ENCODE results near the gene RPL23. TPM values are rescaled to one million over a fixed set of nuclear protein-coding genes. Genes with fewer than 3 reads are reported as not detected.
A peak's percentile ranks its signal among the peaks of the same experiment; 100 is the strongest.

Gene RPL23
- total and polyA plus RNA-seq, 9 of the 15 experiments (the other 6 are each of a cell fraction or from before 2014, with no cell fraction given): 1,745 to 3,667 (median 3,096) TPM

DNA sequence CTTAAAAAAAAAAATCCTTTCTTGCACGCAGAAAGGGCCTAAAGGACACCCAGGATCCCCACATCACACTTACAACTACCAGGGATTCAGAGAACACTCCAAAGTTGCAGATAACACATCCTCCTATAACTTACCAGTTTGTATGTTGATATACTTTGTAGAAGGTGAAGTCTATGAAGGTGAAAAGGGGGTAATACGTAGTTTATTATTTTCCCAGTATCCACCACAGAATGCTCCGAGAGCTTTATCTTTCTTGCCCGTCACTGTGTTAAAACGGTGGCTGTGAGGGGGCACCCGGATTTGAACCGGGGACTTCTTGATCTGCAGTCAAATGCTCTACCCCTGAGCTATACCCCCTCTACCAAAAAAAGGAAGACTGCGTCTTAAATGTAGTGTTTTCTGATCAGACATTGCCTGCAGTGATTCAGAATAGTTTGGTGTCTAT, 7.9 kb upstream of the RPL23 start (continued):
- TF ChIP-seq NFE2 (IDR thresholded peaks at IDR 0.05; ENCODE audit: low read depth) (no peak), BCOR (IDR thresholded peaks at IDR 0.05) (no peak), NFATC3 (IDR thresholded peaks at IDR 0.05) (no peak), MCM3 (IDR thresholded peaks at IDR 0.05) (no peak), IRF2 (CRISPR knock-in tag; IDR thresholded peaks at IDR 0.05) (no peak), ZNF354B (CRISPR knock-in tag; IDR thresholded peaks at IDR 0.05) (no peak), BRD4 (IDR thresholded peaks at IDR 0.05) (no peak), MTA1 (IDR thresholded peaks at IDR 0.05; ENCODE audit: borderline replicate concordance) (peak; percentile 72; the same call in 1 of the 2 replicates), ZNF121 (CRISPR knock-in tag; conservative IDR thresholded peaks at IDR 0.05) (no peak)
- TF ChIP-seq, protein P1, sequence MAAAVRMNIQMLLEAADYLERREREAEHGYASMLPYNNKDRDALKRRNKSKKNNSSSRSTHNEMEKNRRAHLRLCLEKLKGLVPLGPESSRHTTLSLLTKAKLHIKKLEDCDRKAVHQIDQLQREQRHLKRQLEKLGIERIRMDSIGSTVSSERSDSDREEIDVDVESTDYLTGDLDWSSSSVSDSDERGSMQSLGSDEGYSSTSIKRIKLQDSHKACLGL (CRISPR knock-in tag; IDR thresholded peaks at IDR 0.05; ENCODE audit: borderline replicate concordance, poor library complexity, severe bottlenecking): no peak
- TF ChIP-seq, protein P2, sequence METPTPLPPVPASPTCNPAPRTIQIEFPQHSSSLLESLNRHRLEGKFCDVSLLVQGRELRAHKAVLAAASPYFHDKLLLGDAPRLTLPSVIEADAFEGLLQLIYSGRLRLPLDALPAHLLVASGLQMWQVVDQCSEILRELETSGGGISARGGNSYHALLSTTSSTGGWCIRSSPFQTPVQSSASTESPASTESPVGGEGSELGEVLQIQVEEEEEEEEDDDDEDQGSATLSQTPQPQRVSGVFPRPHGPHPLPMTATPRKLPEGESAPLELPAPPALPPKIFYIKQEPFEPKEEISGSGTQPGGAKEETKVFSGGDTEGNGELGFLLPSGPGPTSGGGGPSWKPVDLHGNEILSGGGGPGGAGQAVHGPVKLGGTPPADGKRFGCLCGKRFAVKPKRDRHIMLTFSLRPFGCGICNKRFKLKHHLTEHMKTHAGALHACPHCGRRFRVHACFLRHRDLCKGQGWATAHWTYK (CRISPR knock-in tag; IDR thresholded peaks at IDR 0.05): no peak
- TF ChIP-seq, protein P3, sequence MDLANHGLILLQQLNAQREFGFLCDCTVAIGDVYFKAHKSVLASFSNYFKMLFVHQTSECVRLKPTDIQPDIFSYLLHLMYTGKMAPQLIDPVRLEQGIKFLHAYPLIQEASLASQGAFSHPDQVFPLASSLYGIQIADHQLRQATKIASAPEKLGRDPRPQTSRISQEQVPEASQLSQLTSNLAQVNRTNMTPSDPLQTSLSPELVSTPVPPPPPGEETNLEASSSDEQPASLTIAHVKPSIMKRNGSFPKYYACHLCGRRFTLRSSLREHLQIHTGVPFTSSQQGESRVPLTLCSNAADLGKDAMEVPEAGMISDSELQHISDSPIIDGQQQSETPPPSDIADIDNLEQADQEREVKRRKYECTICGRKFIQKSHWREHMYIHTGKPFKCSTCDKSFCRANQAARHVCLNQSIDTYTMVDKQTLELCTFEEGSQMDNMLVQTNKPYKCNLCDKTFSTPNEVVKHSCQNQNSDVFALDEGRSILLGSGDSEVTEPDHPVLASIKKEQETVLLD (IDR thresholded peaks at IDR 0.05): 0 out of 2 replicates have a peak, but pooled peaks have one; percentile 41
- TF ChIP-seq, protein P4, sequence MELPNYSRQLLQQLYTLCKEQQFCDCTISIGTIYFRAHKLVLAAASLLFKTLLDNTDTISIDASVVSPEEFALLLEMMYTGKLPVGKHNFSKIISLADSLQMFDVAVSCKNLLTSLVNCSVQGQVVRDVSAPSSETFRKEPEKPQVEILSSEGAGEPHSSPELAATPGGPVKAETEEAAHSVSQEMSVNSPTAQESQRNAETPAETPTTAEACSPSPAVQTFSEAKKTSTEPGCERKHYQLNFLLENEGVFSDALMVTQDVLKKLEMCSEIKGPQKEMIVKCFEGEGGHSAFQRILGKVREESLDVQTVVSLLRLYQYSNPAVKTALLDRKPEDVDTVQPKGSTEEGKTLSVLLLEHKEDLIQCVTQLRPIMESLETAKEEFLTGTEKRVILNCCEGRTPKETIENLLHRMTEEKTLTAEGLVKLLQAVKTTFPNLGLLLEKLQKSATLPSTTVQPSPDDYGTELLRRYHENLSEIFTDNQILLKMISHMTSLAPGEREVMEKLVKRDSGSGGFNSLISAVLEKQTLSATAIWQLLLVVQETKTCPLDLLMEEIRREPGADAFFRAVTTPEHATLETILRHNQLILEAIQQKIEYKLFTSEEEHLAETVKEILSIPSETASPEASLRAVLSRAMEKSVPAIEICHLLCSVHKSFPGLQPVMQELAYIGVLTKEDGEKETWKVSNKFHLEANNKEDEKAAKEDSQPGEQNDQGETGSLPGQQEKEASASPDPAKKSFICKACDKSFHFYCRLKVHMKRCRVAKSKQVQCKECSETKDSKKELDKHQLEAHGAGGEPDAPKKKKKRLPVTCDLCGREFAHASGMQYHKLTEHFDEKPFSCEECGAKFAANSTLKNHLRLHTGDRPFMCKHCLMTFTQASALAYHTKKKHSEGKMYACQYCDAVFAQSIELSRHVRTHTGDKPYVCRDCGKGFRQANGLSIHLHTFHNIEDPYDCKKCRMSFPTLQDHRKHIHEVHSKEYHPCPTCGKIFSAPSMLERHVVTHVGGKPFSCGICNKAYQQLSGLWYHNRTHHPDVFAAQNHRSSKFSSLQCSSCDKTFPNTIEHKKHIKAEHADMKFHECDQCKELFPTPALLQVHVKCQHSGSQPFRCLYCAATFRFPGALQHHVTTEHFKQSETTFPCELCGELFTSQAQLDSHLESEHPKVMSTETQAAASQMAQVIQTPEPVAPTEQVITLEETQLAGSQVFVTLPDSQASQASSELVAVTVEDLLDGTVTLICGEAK (IDR thresholded peaks at IDR 0.05): peak; percentile 74
- TF ChIP-seq, protein P4 (CRISPR knock-in tag; IDR thresholded peaks at IDR 0.05): no peak
- TF ChIP-seq, protein P5, sequence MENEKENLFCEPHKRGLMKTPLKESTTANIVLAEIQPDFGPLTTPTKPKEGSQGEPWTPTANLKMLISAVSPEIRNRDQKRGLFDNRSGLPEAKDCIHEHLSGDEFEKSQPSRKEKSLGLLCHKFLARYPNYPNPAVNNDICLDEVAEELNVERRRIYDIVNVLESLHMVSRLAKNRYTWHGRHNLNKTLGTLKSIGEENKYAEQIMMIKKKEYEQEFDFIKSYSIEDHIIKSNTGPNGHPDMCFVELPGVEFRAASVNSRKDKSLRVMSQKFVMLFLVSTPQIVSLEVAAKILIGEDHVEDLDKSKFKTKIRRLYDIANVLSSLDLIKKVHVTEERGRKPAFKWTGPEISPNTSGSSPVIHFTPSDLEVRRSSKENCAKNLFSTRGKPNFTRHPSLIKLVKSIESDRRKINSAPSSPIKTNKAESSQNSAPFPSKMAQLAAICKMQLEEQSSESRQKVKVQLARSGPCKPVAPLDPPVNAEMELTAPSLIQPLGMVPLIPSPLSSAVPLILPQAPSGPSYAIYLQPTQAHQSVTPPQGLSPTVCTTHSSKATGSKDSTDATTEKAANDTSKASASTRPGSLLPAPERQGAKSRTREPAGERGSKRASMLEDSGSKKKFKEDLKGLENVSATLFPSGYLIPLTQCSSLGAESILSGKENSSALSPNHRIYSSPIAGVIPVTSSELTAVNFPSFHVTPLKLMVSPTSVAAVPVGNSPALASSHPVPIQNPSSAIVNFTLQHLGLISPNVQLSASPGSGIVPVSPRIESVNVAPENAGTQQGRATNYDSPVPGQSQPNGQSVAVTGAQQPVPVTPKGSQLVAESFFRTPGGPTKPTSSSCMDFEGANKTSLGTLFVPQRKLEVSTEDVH (IDR thresholded peaks at IDR 0.05; ENCODE audit: low read depth, partially characterized antibody): peak; percentile 42
